GM12891 (cell line): Measurements from ENCODE around the gene LHFPL3.

ENCODE experiments used
- PAX5 ChIP-seq: IDR thresholded peaks from 2 replicates; pipeline ENCODE4 v1.6.1; 2011; ENCODE audit warnings: low read length, moderate library complexity, mild to moderate bottlenecking; ENCODE audit not compliant: insufficient read depth, severe bottlenecking
- POLR2A ChIP-seq: IDR thresholded peaks from 2 replicates; pipeline ENCODE4 v1.6.1; 2011; ENCODE audit warnings: low read depth, low read length, control low read depth
- POLR2AphosphoS5 ChIP-seq: IDR thresholded peaks from 2 replicates; pipeline ENCODE4 v1.6.1; 2011; ENCODE audit warnings: low read depth, low read length, control low read depth
- POU2F2 ChIP-seq: IDR thresholded peaks from 2 replicates; pipeline ENCODE4 v1.6.1; 2011; ENCODE audit warnings: low read depth, mild to moderate bottlenecking, control low read depth, low read length, moderate library complexity
- SPI1 ChIP-seq: IDR thresholded peaks from 2 replicates; pipeline ENCODE4 v1.6.1; 2011; ENCODE audit warnings: low read depth, low read length, control low read depth
- TAF1 ChIP-seq: IDR thresholded peaks from 2 replicates; pipeline ENCODE4 v1.6.1; 2011; ENCODE audit warnings: low read depth, low read length, control low read depth

DNA sequence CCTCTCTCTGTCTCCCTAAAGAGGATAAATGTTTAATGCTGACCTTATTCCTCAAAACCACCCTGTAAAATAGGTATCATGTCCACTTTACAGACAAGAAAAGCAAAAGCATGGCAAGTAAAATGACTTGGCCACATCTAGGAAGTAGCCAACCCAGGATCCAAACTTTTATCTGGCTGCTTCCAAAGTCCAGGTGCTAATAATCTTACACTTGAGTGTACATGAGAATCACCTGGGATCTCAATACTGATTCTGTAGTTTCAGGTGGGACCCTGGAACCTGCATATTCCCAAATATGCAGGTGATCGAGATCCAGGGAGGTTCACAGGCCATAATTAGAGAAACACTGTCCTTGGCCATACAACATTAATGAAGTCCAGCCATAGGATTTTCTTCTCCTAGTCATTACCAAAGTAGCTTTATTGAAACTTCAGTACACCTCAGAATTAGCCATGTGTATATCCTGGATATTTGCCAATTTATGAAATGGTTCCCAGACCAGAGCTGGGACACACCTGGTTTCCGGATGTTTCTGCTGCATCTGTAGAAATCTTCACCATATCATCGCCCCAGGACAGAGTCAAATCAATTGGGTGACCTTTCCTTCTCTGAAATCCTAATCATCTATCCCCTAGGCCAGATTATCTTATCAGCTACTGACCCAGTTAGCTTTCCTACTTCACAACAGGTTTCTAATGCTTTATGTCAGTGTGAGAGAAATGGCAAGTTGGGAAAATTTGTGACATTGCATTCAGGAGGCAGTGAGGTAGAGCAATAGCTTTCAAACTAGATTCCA lies 566.5 kb downstream of the LHFPL3 start:
- TF ChIP-seq POLR2A (no peak), POLR2AphosphoS5 (no peak), TAF1 (no peak), SPI1 (no peak), POU2F2 (no peak), PAX5 (no peak)
